Common myeloid progenitor, CD34-positive (primary cell): Measurements from ENCODE around the gene ASAP2.
A peak's percentile ranks its signal among the peaks of the same experiment; 100 is the strongest.

ENCODE experiments used
- CTCF ChIA-PET: fragments of 350-600 bp; sonication (Branson Sonifier 250); formaldehyde crosslinking; loops from one replicate; lab custom pipeline; 2021; ENCODE audit warnings: antibody characterized with exemption; lab: Charles Lee
- POLR2A ChIA-PET: fragments of 350-600 bp; sonication (Branson Sonifier 250); formaldehyde crosslinking; loops from one replicate; lab custom pipeline; 2021; ENCODE audit warnings: antibody characterized with exemption; lab: Charles Lee
- DNase-seq, 3 donors: peaks; one replicate each; pipeline versions ENCODE4 v3.0.0 to v3.0.0-alpha.2; 2013
- H3K27ac ChIP-seq, 2 experiments: 1 replicate in 1 of 2; 2 replicates in 1 of 2; pipeline ENCODE4 v1.7.0; 2013; ENCODE audit warnings: inconsistent platforms in 2 of 2, low read length in 2 of 2, mild to moderate bottlenecking in 2 of 2, low read depth in 1 of 2, moderate library complexity in 1 of 2; ENCODE audit not compliant: severe bottlenecking in 2 of 2, insufficient read depth in 1 of 2, poor library complexity in 1 of 2
- H3K27me3 ChIP-seq, 5 experiments: replicated peaks in 2 of 5; 1 replicate in 3 of 5; 2 replicates in 2 of 5; pipeline versions ENCODE4 v1.6.1 to v1.7.0; 2013; ENCODE audit warnings: low read length in 4 of 5, mild to moderate bottlenecking in 2 of 5, moderate library complexity in 2 of 5, inconsistent platforms in 1 of 5; ENCODE audit not compliant: insufficient read depth in 5 of 5, control insufficient read depth in 4 of 5
- H3K36me3 ChIP-seq, 4 experiments: 1 replicate in 2 of 4; 2 replicates in 2 of 4; pipeline versions ENCODE4 v1.6.1 to v1.7.0; 2013; ENCODE audit warnings: low read length in 3 of 4, control low read depth in 1 of 4, mild to moderate bottlenecking in 1 of 4; ENCODE audit not compliant: control insufficient read depth in 4 of 4, insufficient read depth in 4 of 4
- H3K4me1 ChIP-seq, 4 experiments: 1 replicate in 3 of 4; 2 replicates in 1 of 4; pipeline versions ENCODE4 v1.6.1 to v1.7.1; 2013; ENCODE audit warnings: low read length in 3 of 4, mild to moderate bottlenecking in 3 of 4, control low read depth in 1 of 4, inconsistent platforms in 1 of 4, moderate library complexity in 1 of 4; ENCODE audit not compliant: control insufficient read depth in 4 of 4, insufficient read depth in 4 of 4; ENCODE audit errors: control extremely low read depth in 1 of 4
- H3K4me3 ChIP-seq, 7 experiments: 1 replicate in 4 of 7; 2 replicates in 3 of 7; pipeline versions ENCODE4 v1.5.1 to v1.7.0; 2013; ENCODE audit warnings: mild to moderate bottlenecking in 7 of 7, low read length in 6 of 7, moderate library complexity in 6 of 7, inconsistent platforms in 2 of 7, low read depth in 2 of 7, control low read depth in 1 of 7; ENCODE audit not compliant: insufficient read depth in 4 of 7, control insufficient read depth in 1 of 7; ENCODE audit errors: extremely low read depth in 1 of 7
- H3K9me3 ChIP-seq, 5 experiments: 1 replicate in 4 of 5; 2 replicates in 1 of 5; pipeline versions ENCODE4 v1.6.1 to v1.7.1; 2013; ENCODE audit warnings: low read length in 4 of 5, mild to moderate bottlenecking in 2 of 5, inconsistent platforms in 1 of 5, low read depth in 1 of 5, moderate library complexity in 1 of 5; ENCODE audit not compliant: control insufficient read depth in 4 of 5, insufficient read depth in 2 of 5; ENCODE audit errors: control extremely low read depth in 1 of 5
- WGBS: methylation state at CpG from one replicate; pipeline ENCODE4 v1.1.5; 2013; ENCODE audit not compliant: insufficient coverage; 5-methylcytosine and 5-hydroxymethylcytosine counted together

The ASAP2 gene

GRCh38 chr2:9174771-9175437 is 31.7 kb upstream of the ASAP2 start:
- no peak overlapping the region for H3K27ac ChIP-seq
- 75% methylated on average over 9 of the region's 10 CpGs for WGBS
- CTCF ChIA-PET: interaction anchor here (1.4 kb wide), 1 partner anchor 30 kb away, joined by 3 read pairs; no protein-coding TSS in a partner anchor
- peaks cover 0 to 2% (median 0%) of the 10 kb centered on the region in 5 experiments for H3K9me3 ChIP-seq
- no peak overlapping the region for H3K4me3 ChIP-seq
- POLR2A ChIA-PET: interaction anchor here (0.6 kb wide), 1 partner anchor 56 kb away, joined by 5 read pairs; no protein-coding TSS in a partner anchor
- DNase-seq: peak in 2 of 3 donors; percentile 20 to 64
- no peaks in the 10 kb centered on the region for H3K27me3 ChIP-seq
- H3K4me1 ChIP-seq: peaks cover 0 to 13% (median 6%) of the 10 kb centered on the region in 4 experiments
- no peaks in the 10 kb centered on the region for H3K36me3 ChIP-seq

- H3K4me3 ChIP-seq: no peak overlapping the region
- no peaks in the 10 kb centered on the region for H3K27me3 ChIP-seq
- ChIA-PET POLR2A (no interaction called here), CTCF (interaction anchor here (0.9 to 1.8 kb wide), 2 partner anchors 10 to 156 kb away, joined by 3 to 4 read pairs; no protein-coding TSS in a partner anchor)
- DNase-seq: peak in 1 of 3 donors; percentile 14
- 82% methylated on average over 1 of the region's 2 CpGs for WGBS
- no peaks in the 10 kb centered on the region for H3K4me1 ChIP-seq
- H3K9me3 ChIP-seq: peaks cover 0 to 3% (median 0%) of the 10 kb centered on the region in 5 experiments
- no peak overlapping the region for H3K27ac ChIP-seq
- no peaks in the 10 kb centered on the region for H3K36me3 ChIP-seq
Observed at GRCh38 chr2:9178110-9178903, 28.3 kb upstream of the ASAP2 start.

GRCh38 chr2:9178904-9179571 is 27.6 kb upstream of the ASAP2 start:
- Histone ChIP-seq H3K27me3 (no peaks in the 10 kb centered on the region), H3K4me1 (no peaks in the 10 kb centered on the region), H3K9me3 (peaks cover 0 to 3% (median 0%) of the 10 kb centered on the region in 5 experiments), H3K27ac (no peak overlapping the region), H3K36me3 (no peaks in the 10 kb centered on the region), H3K4me3 (no peak overlapping the region)
- ChIA-PET POLR2A (no interaction called here), CTCF (interaction anchor here (1.8 kb wide), 1 partner anchor 10 kb away, joined by 4 read pairs; no protein-coding TSS in a partner anchor)
- no peak for DNase-seq
- 96% methylated on average over 13 of the region's 13 CpGs for WGBS

- 98% methylated on average over 6 of the region's 9 CpGs for WGBS
- no peak for DNase-seq
- Histone ChIP-seq H3K36me3 (no peaks in the 10 kb centered on the region), H3K4me3 (no peak overlapping the region), H3K27me3 (no peaks in the 10 kb centered on the region), H3K4me1 (no peaks in the 10 kb centered on the region), H3K9me3 (peaks cover 0 to 3% (median 0%) of the 10 kb centered on the region in 5 experiments), H3K27ac (no peak overlapping the region)
- ChIA-PET POLR2A (no interaction called here), CTCF (interaction anchor here (0.8 kb wide), 1 partner anchor 16 kb away, joined by 3 read pairs; no protein-coding TSS in a partner anchor)
Observed at GRCh38 chr2:9179572-9180201, 26.9 kb upstream of the ASAP2 start.

GRCh38 chr2:9184361-9184760 is 22.3 kb upstream of the ASAP2 start:
- Histone ChIP-seq H3K36me3 (no peaks in the 10 kb centered on the region), H3K27me3 (no peaks in the 10 kb centered on the region), H3K9me3 (peaks cover 0 to 3% (median 0%) of the 10 kb centered on the region in 5 experiments), H3K4me3 (no peak overlapping the region), H3K27ac (no peak overlapping the region), H3K4me1 (no peaks in the 10 kb centered on the region)
- POLR2A ChIA-PET: no interaction called here
- WGBS: 88% methylated on average over 9 of the region's 9 CpGs
- CTCF ChIA-PET: no interaction called here
- DNase-seq: no peak

- WGBS: no CpG with 5 or more reads among the region's 2 CpGs
- no peaks in the 10 kb centered on the region for H3K27me3 ChIP-seq
Observed at GRCh38 chr2:9187620-9188214, 18.9 kb upstream of the ASAP2 start.

More at GRCh38 chr2:9187620-9188214, 18.9 kb upstream of the ASAP2 start:
- H3K36me3 ChIP-seq: no peaks in the 10 kb centered on the region
- H3K27ac ChIP-seq: no peak overlapping the region
- ChIA-PET POLR2A (no interaction called here), CTCF (no interaction called here)
- H3K4me1 ChIP-seq: peaks cover 0 to 5% (median 2%) of the 10 kb centered on the region in 4 experiments
- no peaks in the 10 kb centered on the region for H3K9me3 ChIP-seq
- no peak overlapping the region for H3K4me3 ChIP-seq
- no peak for DNase-seq
